ENCODE results near the gene EPB41.

- TF ChIP-seq CTCF (conservative IDR thresholded peaks at IDR 0.05 in 1 of 2, IDR thresholded peaks at IDR 0.05 in 1 of 2; ENCODE audit: extremely low read depth in 1 of 2, insufficient read depth in 1 of 2, low read depth in 1 of 2, low read length in 2 of 2): no peak
- TF ChIP-seq EZH2 (IDR thresholded peaks at IDR 0.05; ENCODE audit: borderline replicate concordance, low read length): no peak
Measured at GRCh38 chr1:29002792-29003191, 88.4 kb downstream of the EPB41 start.

All from mammary epithelial cell (primary cell).